HG03066 (cell line): ENCODE data around the gene POLD3.
A peak's percentile ranks its signal among the peaks of the same experiment; 100 is the strongest.

Source experiments
- ATAC-seq: cut with Tn5 transposase; IDR thresholded peaks from one replicate; pipeline ENCODE4 v1.9.1; 2021; ENCODE audit warnings: low read depth; ENCODE audit not compliant: unreplicated experiment

Gene POLD3

GRCh38 chr11:74592441-74593362 lies at the start of gene POLD3:
POLD3 (plus strand) TSS chr11:74592582; CDS start chr11:74592659, 77 bp downstream.
- ATAC-seq, result peak; percentile 87

- ATAC-seq, result no peak
Measured at GRCh38 chr11:74543991-74544390, 48.4 kb upstream of the POLD3 start.

GRCh38 chr11:74546752-74547151 lies 45.6 kb upstream of the POLD3 start:
- no peak for ATAC-seq

- ATAC-seq, result no peak
Measured at GRCh38 chr11:74550991-74551753, 41.2 kb upstream of the POLD3 start.

- ATAC-seq, result no peak
Measured at GRCh38 chr11:74551754-74552145, 40.6 kb upstream of the POLD3 start.

GRCh38 chr11:74557526-74557925 lies 34.9 kb upstream of the POLD3 start:
- no peak for ATAC-seq

GRCh38 chr11:74559110-74559933 lies 33.1 kb upstream of the POLD3 start:
- ATAC-seq, result no peak

GRCh38 chr11:74559934-74560309 lies 32.5 kb upstream of the POLD3 start:
- no peak for ATAC-seq

GRCh38 chr11:74566146-74566960 lies 26.0 kb upstream of the POLD3 start:
- ATAC-seq, result no peak

- ATAC-seq, result no peak
Measured at GRCh38 chr11:74568028-74568427, 24.4 kb upstream of the POLD3 start.

- ATAC-seq, result no peak
Measured at GRCh38 chr11:74570266-74571061, 21.9 kb upstream of the POLD3 start.

- ATAC-seq, result no peak
Measured at GRCh38 chr11:74571062-74571399, 21.4 kb upstream of the POLD3 start.

GRCh38 chr11:74572349-74572748 lies 20.0 kb upstream of the POLD3 start:
- no peak for ATAC-seq

- ATAC-seq, result no peak
Measured at GRCh38 chr11:74574563-74574962, 17.8 kb upstream of the POLD3 start.

- ATAC-seq, result no peak
Measured at GRCh38 chr11:74575999-74576398, 16.4 kb upstream of the POLD3 start.

GRCh38 chr11:74577181-74577580 lies 15.2 kb upstream of the POLD3 start:
- no peak for ATAC-seq

GRCh38 chr11:74577624-74578396 lies 14.6 kb upstream of the POLD3 start:
- ATAC-seq, result no peak

GRCh38 chr11:74579577-74580270 lies 12.7 kb upstream of the POLD3 start:
- ATAC-seq, result no peak
